GM21515 (cell line): ENCODE results near the gene SMG7.

Experiments
- ATAC-seq: cut with Tn5 transposase; IDR thresholded peaks from one replicate; pipeline ENCODE4 v1.9.1; 2021; ENCODE audit not compliant: unreplicated experiment

Gene SMG7

DNA sequence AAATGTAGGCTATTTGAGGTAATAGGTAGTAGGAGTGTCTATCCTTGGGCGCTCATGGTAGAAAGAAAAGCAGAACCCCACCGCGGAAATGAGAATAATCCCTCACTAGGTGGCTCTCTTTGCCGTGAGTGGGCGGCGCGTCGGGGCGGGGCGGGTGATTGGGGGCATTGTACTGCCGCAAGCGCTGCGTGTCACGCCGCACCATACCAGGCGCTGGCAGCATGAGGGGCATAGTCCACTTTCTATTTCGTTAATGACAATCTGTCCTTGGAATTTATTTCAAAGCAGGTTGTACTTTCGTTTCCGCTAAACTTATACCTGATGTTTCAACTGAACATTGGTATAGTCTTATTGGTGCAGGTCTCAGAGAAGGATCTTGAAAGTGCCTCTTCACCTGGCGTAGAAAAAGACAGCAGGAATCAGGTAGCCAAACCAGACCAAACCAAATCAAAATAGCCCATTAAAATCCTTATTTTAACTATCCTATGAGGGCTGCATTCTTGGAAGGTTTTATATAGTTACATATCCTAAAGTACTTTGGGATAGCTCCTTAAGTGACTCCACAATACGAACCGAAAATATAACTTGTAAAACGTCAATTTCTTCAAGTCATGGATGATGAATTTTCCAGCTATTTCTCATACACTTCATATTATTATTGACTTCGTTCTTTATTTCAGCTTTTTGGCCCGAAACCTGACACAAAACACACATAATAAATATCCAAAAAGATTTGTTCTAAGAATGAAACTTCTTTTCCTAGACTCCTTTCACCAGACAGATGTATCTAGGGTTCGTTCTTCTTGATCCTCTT is 1.9 kb upstream of the SMG7 start:
- peak; percentile 36 for ATAC-seq

DNA sequence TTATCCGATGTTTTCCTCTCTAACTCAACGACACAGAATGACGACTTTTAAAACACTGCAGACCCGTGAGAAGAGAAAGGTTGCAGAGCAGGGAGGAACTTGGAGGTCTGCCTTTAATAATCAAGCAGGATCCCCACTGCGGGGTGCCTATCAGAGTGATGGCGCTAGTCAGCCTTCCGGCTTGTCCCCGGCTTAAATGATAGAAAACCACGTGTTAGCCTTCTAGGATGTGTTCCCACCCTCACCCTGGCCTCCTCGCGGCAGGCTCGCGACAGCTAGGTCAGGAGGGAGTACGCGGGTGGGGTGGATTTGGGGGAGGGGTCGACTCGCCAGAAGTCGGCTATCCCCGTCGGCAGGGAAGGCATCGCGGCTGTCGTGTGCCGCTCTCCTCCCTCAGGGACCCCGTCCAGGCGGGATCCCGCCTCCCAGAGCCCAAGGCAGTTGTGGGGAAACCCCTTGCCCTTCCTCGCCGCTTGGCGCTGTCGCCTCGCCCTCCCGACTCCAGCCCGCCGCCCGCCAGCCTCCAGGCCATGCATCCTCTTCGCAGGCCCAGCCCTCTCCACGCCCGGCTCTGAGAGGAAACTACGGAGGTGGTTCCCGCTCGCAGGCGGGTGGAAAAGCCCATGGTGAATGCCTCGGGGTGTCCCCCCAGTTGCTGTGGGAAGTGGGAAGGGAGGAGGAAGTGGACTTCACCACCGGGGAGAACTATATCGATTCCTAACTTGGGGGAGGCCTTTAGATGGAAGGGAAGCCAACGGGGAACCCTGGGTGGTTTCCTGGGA is 1.1 kb upstream of the SMG7 start:
- ATAC-seq: peak; percentile 25

DNA sequence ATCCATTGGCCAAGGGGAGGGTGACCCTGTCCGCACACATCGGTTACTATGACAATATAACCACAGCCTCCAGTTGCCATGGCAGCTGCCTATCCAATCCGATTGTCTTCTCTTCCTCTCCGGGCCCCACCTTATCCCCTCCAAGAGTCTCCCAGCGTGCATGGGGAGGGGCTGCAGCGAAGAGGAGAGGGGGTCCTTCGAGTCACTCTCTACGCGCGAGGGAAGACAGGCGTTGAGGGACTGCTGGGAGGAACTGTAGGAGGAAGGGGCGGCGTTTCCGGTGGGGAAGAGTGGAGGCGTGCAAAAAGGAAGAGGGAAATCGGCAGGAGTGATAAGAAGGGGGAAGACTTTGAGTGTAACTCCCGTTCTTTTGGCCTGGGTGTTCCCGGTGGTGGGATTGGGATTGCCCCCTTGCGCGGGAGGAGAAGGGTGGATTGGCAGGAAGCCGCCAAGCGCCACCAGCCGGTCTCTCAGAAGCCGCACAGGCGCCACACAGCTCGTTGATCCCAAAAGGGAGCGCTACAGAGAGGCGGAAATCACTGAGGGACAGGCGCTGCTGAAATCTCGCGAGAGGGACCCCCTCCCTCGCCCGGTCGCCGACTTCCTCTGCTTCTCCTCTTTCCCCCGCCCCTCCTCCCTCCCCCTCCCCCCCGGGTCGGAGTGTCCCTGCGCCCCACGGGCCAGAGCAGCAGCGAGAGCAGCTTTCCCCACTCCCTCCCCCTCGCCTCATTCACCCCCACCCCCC is 384 bp upstream of the SMG7 start:
- ATAC-seq: peak; percentile 44

DNA sequence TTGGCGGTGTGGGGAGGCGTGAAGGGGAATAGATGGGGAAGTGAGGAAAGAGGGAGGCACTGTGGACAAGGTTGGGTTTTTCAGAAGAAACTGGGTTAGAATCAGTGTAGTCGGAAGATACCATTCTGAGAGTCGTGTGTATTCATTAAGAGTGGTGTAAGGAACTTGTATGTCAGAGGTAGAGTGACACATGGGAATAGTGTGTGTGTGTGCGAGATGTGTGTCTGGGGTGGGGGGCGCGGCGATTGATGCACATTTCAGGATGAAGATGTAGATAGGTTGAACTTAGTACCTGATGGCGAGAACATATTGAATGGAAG is 878 bp downstream of the SMG7 start:
- ATAC-seq: no peak

- ATAC-seq: no peak
Measured at GRCh38 chr1:183476081-183476480, 3.8 kb downstream of the SMG7 start.

GRCh38 chr1:183477986-183478781 is 5.9 kb downstream of the SMG7 start:
- ATAC-seq: peak; percentile 50

DNA sequence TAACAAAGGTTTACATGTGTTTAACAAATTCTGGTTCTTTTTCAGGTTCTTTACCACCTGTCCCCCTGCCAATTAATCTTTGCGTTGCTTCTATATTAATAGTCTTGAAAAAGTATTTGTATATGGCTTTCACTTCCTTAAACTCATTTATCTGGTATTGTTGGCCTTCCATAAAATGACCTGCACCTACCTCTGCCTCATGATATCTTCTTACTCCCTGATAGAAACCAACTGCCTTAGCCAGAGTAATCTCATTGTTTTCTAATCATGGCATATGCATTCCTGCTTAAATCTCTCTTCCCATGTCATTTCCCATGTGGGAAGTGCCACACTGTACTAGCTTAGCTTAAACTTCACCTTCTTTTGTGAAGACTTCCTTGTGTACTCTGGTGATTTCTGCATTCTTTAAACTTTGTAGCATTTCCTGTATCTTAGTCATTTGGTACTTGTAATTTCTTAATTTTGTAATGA is 8.7 kb downstream of the SMG7 start:
- ATAC-seq: peak; percentile 68

GRCh38 chr1:183483224-183483623 is 10.9 kb downstream of the SMG7 start:
- ATAC-seq: no peak

DNA sequence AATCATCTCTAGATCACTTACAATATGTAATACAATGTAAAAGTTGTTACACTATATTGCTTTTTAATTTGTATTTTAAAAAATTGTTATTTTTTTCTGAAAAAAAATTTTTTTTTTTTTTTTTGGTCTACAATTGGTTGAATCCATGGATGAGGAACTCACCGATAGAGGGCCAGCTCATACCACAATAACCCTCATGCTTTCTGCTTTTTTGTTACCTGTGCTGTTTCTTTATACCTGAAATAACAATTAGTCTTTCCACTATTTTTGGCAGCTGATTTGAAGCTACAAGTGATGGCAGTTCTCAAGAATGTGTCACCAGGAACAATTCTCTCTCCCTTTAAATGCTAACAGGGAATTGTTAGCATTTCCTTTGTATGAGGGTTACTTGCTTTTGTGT is 12.0 kb downstream of the SMG7 start:
- ATAC-seq: no peak

GRCh38 chr1:183484851-183485250 is 12.6 kb downstream of the SMG7 start:
- ATAC-seq: no peak

- no peak for ATAC-seq
Measured at GRCh38 chr1:183487674-183488442, 15.6 kb downstream of the SMG7 start.

DNA sequence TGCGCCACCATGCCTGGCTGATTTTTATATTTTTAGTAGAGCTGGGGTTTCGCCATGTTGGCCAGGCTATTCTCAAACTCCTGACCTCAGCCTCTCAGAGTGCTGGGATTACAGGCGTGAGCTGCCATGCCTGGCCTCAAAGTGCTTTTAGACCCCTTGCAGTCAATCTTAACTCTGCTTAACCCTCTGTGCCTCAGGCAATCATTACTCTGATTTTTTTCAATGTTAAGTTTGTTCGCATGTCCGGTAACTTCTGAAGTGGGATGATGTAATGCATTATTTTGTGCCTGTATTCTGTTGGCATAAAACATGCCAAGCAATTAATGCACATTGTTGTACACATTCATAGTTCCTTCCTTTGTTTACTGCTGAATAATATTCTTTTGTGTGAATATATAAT is 18.6 kb downstream of the SMG7 start:
- no peak for ATAC-seq

DNA sequence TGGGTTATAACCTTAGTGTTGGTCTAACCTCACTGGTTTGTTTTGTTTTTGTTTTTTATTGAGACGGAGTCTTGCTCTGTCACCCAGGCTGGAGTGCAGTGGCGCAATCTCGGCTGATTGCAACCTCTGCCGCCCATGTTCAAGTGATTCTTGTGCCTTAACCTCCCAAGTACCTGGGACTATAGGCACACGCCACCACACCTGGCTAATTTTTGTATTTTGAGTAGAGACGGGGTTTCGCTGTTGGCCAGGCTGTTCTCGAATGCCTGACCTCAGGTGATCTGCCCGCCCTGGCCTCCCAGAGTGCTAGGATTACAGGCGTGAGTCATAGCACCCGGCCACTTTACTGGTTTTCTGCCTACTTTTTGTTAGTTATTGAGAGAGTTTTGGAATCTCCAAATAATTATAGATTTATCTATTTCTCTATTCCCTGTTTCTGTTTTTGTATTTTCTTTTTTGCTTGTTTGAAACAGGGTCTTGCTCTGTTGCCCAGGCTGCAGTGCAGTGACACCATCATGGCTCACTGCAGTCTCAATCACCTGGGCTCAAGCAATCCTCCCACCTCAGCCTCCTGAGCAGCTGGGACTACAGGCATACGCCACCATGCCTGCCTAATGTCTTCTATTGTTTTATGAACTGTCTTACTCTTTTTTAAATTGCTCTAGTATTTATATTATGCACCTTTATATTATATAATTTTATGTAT is 21.4 kb downstream of the SMG7 start:
- no peak for ATAC-seq

DNA sequence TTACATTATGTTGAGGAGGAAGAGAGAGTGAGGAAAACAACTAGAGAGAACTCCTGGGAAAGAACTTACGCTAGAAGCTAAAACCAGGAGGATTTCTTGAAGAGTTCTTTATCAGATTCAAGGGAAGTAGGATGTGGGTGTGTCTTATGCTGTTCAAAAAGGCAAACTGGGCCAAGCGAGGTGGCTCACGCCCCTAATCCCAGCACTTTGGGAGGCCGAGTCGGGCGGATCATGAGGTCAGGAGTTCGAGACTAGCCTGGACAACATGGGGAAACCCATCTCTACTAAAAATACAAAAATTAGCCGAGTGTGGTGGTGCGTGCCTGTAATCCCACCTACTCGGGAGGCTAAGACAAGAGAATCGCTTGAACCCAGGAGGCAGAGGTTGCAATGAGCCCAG is 23.1 kb downstream of the SMG7 start:
- no peak for ATAC-seq

DNA sequence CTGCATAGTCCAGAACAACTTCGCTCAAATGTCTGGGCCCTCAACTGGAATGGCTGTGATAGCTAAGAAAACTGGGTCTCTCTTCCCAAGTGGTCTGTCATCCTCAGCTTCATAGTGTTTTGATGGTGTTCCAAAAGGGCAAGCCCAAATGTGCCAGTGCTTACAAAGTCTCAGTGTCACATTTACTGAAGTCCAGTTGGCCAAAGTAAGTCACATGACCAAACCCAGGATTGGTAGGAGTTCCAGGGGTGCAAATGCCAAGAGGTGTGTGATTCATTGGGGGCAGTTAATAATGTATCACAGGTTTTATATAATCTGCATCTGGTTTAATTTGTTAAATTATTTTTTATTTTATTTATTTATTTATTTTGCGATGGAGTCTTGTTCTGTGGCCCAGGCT is 24.9 kb downstream of the SMG7 start:
- no peak for ATAC-seq

- no peak for ATAC-seq
Measured at GRCh38 chr1:183498342-183498991, 26.2 kb downstream of the SMG7 start.

DNA sequence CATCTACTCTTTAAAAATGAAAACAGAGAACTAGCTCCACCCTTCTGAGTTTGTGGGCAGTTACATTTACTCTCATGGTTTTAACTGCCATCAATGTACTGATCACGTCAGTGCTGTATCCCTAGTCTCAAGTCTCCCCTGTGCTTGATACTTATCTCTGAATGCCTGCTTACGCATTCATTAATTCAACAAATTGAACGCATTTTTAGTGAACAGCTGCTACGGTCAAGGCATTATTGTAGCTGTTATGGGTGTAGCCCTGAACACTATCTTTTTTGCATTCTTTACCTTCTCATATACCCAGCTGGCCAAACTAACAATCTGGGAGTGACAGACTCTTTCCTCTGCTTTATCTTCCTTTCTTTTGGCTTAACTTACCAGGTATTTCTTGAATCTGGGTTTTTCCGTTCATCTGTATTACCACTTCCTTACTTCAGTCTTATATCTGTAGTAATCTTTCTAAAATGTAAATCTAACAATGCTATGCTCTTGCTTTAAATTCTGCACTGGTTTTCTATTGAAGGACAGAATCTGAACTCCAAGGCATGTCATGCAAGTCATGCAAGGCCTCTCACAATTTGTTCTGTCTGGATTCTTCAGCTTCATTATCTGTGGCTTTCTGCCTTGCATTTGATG is 33.3 kb downstream of the SMG7 start:
- no peak for ATAC-seq

GRCh38 chr1:183506561-183506960 is 34.3 kb downstream of the SMG7 start:
- ATAC-seq: no peak

GRCh38 chr1:183508694-183509093 is 36.4 kb downstream of the SMG7 start:
- no peak for ATAC-seq
